Smooth muscle cell (in vitro differentiated cells): Measurements from ENCODE around the gene CTNNBL1. TPM values are rescaled to one million over a fixed set of nuclear protein-coding genes. Genes with fewer than 3 reads are reported as not detected.

ENCODE experiments used
- DNase-seq: peaks from one replicate; lab custom pipeline; 2025; ENCODE audit not compliant: unreplicated experiment; lab: John Stamatoyannopoulos, UW
- H2AFZ ChIP-seq: fragments of 200-600 bp; sonication (generic); 2 replicates; pipeline ENCODE4 v1.6.0; 2016; ENCODE audit warnings: antibody characterized with exemption, low read depth, mild to moderate bottlenecking
- H3F3A ChIP-seq: fragments of 200-600 bp; sonication (generic); 2 replicates; pipeline ENCODE4 v1.6.0; 2017; ENCODE audit warnings: antibody characterized with exemption, low read depth
- H3K27ac ChIP-seq: fragments of 200-600 bp; sonication (generic); 2 replicates; pipeline ENCODE4 v1.5.1; 2016; ENCODE audit warnings: low read depth, mild to moderate bottlenecking
- H3K27me3 ChIP-seq: fragments of 200-600 bp; sonication (generic); 2 replicates; pipeline ENCODE4 v1.6.1; 2016; ENCODE audit warnings: low read depth, mild to moderate bottlenecking
- H3K36me3 ChIP-seq: fragments of 200-600 bp; sonication (generic); 2 replicates; pipeline ENCODE4 v1.5.1; 2016; ENCODE audit warnings: low read depth
- H3K4me1 ChIP-seq: fragments of 200-600 bp; sonication (generic); 2 replicates; pipeline ENCODE4 v1.5.1; 2016; ENCODE audit warnings: low read depth
- H3K4me2 ChIP-seq: fragments of 200-600 bp; sonication (generic); 2 replicates; pipeline ENCODE4 v1.6.0; 2016; ENCODE audit warnings: mild to moderate bottlenecking
- H3K4me3 ChIP-seq: fragments of 200-600 bp; sonication (generic); 2 replicates; pipeline ENCODE4 v1.5.1; 2016; ENCODE audit warnings: mild to moderate bottlenecking
- H3K79me2 ChIP-seq: fragments of 200-600 bp; sonication (generic); 2 replicates; pipeline ENCODE4 v1.6.0; 2016; ENCODE audit warnings: low read depth, mild to moderate bottlenecking
- H3K9ac ChIP-seq: fragments of 200-600 bp; sonication (generic); 2 replicates; pipeline ENCODE4 v1.6.0; 2016; ENCODE audit warnings: low read depth
- H3K9me3 ChIP-seq: fragments of 200-600 bp; sonication (generic); replicated peaks from 2 replicates; pipeline ENCODE4 v1.5.1; 2016; ENCODE audit warnings: low read depth
- H4K20me1 ChIP-seq: fragments of 200-600 bp; sonication (generic); 2 replicates; pipeline ENCODE4 v1.6.0; 2016; ENCODE audit warnings: low read depth
- CTCF ChIP-seq: fragments of 200-600 bp; sonication (generic); IDR thresholded peaks from 2 replicates; pipeline ENCODE4 v1.5.1; 2017; ENCODE audit warnings: borderline replicate concordance, mild to moderate bottlenecking, antibody characterized with exemption; ENCODE audit not compliant: insufficient read depth, poor library complexity, severe bottlenecking
- WGBS: methylation state at CpG from one replicate; pipeline ENCODE4 v1.1.7; 2016; ENCODE audit warnings: low lambda C conversion rate; 5-methylcytosine and 5-hydroxymethylcytosine counted together
- polyA plus RNA-seq: library from polyadenylated mRNA; unstranded; fragments of >200 nt; fragmentation: Nextera tagmentation; extraction: Ambion mirVana; gene quantifications from 2 replicates; pipeline ENCODE4 v1.2.1, GENCODE V29; 2016
- total RNA-seq: library from RNA; depleted of rRNA; stranded (reverse); fragments of >200 nt; gene quantifications from 2 replicates; pipeline ENCODE4 v1.2.3, GENCODE V29; 2014

Gene CTNNBL1
- total and polyA plus RNA-seq, 2 experiments from 2014 or later: 33.3 to 63.6 TPM

DNA sequence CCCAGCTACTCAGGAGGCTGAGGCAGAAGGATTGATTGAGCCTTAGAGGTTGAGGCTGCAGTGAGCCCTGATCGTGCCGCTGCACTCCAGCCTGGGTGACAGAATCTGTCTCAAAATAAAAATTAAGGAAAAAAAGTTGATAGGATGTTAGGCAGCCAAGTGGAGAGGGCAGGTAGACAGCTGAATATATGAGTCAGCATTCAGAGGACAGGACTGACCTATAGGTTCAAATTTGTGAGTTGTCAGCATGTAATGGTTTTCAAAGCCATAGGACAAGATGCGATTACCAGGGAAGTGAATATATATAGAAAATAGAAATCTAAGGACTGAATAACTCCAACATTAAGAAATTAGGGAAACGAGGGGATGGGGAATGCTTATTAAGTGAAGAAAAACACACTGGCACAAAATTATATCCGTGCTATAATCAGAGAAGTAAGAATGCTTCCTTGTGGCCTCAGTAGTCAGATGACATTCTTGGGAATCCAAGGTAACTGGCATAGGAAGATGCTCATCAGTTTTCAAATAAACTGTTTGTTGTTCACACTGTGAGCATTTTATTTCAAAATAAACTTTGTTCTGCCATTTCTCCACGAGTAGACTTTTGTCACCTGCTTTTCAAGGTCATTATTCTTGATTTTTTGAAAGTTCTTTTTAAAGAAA lies 145.1 kb downstream of the CTNNBL1 start:
- no peaks in the 10 kb centered on the region for H3K79me2 ChIP-seq
- DNase-seq: no peak
- peaks cover 14% of the 10 kb centered on the region for H4K20me1 ChIP-seq

GRCh38 chr20:37839432-37839827 lies 145.6 kb downstream of the CTNNBL1 start:
- H3K4me2 ChIP-seq: no peak overlapping the region
- H2AFZ ChIP-seq: no peak overlapping the region
- no peak overlapping the region for H3K9ac ChIP-seq
- no peaks in the 10 kb centered on the region for H3K27me3 ChIP-seq
- WGBS: 94% methylated on average over 3 of the region's 3 CpGs
- H4K20me1 ChIP-seq: peaks cover 14% of the 10 kb centered on the region
- H3K4me3 ChIP-seq: no peak overlapping the region
- H3K9me3 ChIP-seq: no peaks in the 10 kb centered on the region
- no peak overlapping the region for H3K27ac ChIP-seq
- H3K79me2 ChIP-seq: no peaks in the 10 kb centered on the region
- no peak for DNase-seq
- peaks cover 5% of the 10 kb centered on the region for H3K36me3 ChIP-seq
- TF ChIP-seq CTCF: no peak
- H3F3A ChIP-seq: no peaks in the 10 kb centered on the region
- peaks cover 18% of the 10 kb centered on the region for H3K4me1 ChIP-seq

More for the DNA sequence above, 145.1 kb downstream of the CTNNBL1 start:
- H3K4me2 ChIP-seq: no peak overlapping the region
- no peaks in the 10 kb centered on the region for H3K27me3 ChIP-seq
- H3K9ac ChIP-seq: no peak overlapping the region
- peaks cover 18% of the 10 kb centered on the region for H3K4me1 ChIP-seq
- no peak overlapping the region for H2AFZ ChIP-seq
- 89% methylated on average over 6 of the region's 6 CpGs for WGBS
- no peak overlapping the region for H3K27ac ChIP-seq
- no peak for TF ChIP-seq CTCF
- H3K4me3 ChIP-seq: no peak overlapping the region
- no peaks in the 10 kb centered on the region for H3F3A ChIP-seq
- peaks cover 5% of the 10 kb centered on the region for H3K36me3 ChIP-seq
- H3K9me3 ChIP-seq: no peaks in the 10 kb centered on the region

GRCh38 chr20:37839955-37840354 lies 146.1 kb downstream of the CTNNBL1 start:
- Histone ChIP-seq H3K9ac (no peak overlapping the region), H3K36me3 (peaks cover 5% of the 10 kb centered on the region), H3K4me3 (no peak overlapping the region), H2AFZ (no peak overlapping the region), H3K9me3 (no peaks in the 10 kb centered on the region), H3F3A (no peaks in the 10 kb centered on the region), H3K79me2 (no peaks in the 10 kb centered on the region), H3K4me1 (peaks cover 18% of the 10 kb centered on the region), H3K27ac (no peak overlapping the region), H4K20me1 (peaks cover 14% of the 10 kb centered on the region), H3K4me2 (no peak overlapping the region), H3K27me3 (no peaks in the 10 kb centered on the region)
- no peak for DNase-seq
- no peak for TF ChIP-seq CTCF
- 94% methylated on average over 7 of the region's 7 CpGs for WGBS

- TF ChIP-seq CTCF: no peak
- Histone ChIP-seq H3K27ac (no peak overlapping the region), H3K4me2 (no peak overlapping the region), H3K9me3 (no peaks in the 10 kb centered on the region), H3F3A (no peaks in the 10 kb centered on the region), H3K79me2 (no peaks in the 10 kb centered on the region), H3K4me3 (no peak overlapping the region), H3K36me3 (peaks cover 5% of the 10 kb centered on the region), H3K9ac (no peak overlapping the region), H2AFZ (no peak overlapping the region), H3K27me3 (no peaks in the 10 kb centered on the region), H4K20me1 (peaks cover 14% of the 10 kb centered on the region), H3K4me1 (peaks cover 26% of the 10 kb centered on the region)
- no peak for DNase-seq
These were observed 147.6 kb downstream of the CTNNBL1 start for GRCh38 chr20:37841389-37841788.
